ENCODE results near the gene CACNA2D3.

- TF ChIP-seq CTCF (IDR thresholded peaks at IDR 0.05): no peak
- TF ChIP-seq POLR2A (IDR thresholded peaks at IDR 0.05): no peak
- TF ChIP-seq EP300 (IDR thresholded peaks at IDR 0.05): no peak
These were observed 835.4 kb downstream of the CACNA2D3 start for GRCh38 chr3:54957711-54958110.

Data from tibial nerve (tissue), 4 donors.